NOMO-1 (cell line): ENCODE results near the gene SLC27A1.
"Not testable (repeated sequence)": the region's sequence is repeated elsewhere in the genome, so short reads cannot be mapped to it uniquely, and the experiment has no call there.

Experiments used
- DNase-seq, 2 experiments: peaks; one replicate each; lab custom pipeline; 2025; ENCODE audit not compliant: unreplicated experiment in 2 of 2; lab: John Stamatoyannopoulos, UW

SLC27A1 gene

DNA sequence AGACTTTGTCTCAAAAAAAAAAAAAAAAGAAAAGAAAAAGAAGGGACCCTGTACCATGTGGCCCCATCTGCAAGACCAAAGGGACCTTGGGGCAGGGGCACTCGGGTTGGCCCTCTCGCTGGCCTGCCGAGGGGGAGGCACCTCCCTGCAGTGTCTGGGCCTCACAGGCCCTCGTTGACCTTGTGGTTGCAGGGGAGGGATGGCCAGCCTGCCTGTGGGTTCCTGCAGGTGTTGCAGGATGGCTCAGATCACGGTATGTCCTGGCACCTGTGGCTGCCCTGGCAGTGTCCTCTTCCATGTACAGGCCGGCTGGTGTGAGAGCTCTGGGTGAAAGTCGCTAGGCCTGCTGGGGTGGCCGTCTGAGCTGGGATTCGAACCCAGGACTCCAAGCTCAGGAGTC is 36.4 kb downstream of the SLC27A1 start:
- no peak for DNase-seq

- not testable (repeated sequence) for DNase-seq
Measured at GRCh38 chr19:17508558-17508933, 38.2 kb downstream of the SLC27A1 start.

DNA sequence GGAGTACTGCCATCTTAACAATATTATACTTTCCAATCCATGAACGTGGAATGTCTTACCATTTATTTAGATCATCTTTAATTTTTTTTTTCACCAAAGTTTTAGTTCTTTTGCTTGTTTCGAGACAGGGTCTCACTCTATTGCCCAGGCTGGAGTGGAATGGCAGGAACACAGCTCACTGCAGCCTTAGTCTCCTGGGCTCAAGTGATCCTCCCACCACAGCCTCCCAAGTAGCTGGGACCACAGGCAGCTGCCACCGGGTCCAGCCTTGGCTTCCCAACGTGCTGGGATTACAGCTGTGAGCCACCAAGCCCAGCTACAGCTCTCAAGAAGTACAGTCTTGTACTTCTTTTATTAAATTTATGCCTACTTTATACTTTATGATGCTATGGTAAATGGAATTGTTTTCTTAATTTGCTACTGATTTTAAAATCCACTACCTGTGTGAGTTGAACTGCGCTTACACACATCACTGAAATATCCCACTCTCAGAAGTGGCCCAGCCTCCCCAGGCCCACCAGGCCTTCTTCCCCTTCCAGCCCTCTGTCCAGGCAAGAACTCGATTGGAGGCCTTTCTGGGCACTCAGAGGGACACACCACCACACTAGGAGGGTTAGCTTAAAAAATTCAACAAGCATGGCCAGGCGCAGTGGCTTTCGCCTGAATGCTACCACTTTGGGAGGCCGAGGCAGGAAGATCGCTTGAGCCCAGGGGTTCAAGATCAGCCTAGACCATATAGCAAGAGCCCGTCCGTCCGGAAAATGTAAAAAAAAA is 40.1 kb downstream of the SLC27A1 start:
- no peak for DNase-seq

- DNase-seq: peak; percentile 88 to 92
Measured at GRCh38 chr19:17511724-17512573, 41.6 kb downstream of the SLC27A1 start.

DNA sequence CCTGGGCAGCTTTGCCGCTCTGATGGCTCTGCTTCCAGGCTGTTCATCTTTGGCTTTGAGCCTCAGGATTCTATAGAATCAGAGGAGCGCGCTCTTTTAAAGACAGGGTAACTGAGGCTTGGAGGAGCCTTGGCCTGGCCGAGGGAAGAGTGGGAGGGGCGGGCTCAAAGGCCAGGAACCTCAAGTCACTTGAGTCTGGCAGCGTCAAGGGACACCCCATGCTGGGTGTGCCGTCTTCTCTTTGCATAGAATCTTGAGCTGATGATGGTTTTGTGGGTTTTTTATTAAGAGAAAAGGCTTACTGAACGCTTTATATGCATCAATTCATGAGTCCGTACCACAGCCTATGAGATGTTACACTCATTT is 42.2 kb downstream of the SLC27A1 start:
- no peak for DNase-seq

- DNase-seq: no peak
Measured at GRCh38 chr19:17515408-17516149, 45.3 kb downstream of the SLC27A1 start.

DNA sequence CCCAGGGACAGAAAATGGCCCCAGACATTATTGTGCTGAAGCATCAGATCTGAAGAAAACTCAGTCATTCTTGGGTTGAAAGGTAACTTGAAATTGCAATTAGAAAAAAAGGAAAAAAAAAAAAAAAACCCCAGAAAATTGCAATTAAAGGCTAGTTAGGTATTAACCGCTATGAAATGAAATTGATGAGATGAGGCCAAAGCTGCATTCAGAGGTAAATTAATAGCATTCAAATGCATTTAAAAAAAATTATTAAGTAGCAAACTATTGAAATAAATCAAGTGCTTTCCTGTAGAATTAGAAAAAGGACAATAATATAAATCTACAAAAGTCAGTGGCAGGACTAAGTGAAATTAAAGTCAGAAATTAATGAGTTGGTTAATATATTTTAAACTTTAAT is 47.6 kb downstream of the SLC27A1 start:
- no peak for DNase-seq

- DNase-seq: not testable (repeated sequence)
Measured at GRCh38 chr19:17518654-17519053, 48.3 kb downstream of the SLC27A1 start.

GRCh38 chr19:17519967-17520366 is 49.6 kb downstream of the SLC27A1 start:
- DNase-seq: no peak

DNA sequence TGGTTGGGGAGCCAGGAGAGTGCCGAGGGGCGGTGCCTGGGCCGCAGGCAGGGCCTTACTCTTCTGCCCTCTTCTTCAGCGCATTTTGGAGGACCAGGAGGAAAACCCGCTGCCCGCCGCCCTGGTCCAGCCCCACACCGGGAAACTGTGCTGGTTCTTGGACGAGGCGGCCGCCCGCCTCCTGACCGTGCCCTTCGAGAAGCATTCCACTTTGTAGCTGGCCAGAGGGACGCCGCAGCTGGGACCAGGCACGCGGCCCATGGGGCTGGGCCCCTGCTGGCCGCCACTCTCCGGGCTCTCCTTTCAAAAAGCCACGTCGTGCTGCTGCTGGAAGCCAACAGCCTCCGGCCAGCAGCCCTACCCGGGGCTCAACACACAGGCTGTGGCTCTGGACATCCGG is 50.5 kb downstream of the SLC27A1 start:
- DNase-seq: no peak

GRCh38 chr19:17522988-17523872 is 52.9 kb downstream of the SLC27A1 start:
- DNase-seq: peak; percentile 96 to 97

- no peak for DNase-seq
Measured at GRCh38 chr19:17524651-17525050, 54.3 kb downstream of the SLC27A1 start.

DNA sequence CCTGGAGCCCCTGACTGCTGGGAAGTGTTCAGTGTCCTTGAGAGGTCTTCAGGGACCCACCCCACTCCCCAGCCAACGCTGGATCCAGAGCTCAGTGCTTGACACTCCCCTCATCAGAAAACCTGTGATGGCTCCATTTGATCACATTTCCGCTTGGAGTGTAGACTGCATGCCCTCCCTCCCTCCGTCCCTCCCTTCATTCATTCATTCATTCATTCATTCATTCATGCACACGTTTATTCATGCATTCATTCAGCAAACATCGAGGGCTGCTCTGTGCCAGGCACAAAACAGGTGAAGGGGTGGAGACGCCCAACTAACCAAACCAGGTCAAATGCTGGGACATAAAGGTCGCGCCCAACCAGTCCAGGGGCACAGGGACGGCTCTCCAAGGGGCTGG is 54.8 kb downstream of the SLC27A1 start:
- no peak for DNase-seq

GRCh38 chr19:17526922-17527321 is 56.6 kb downstream of the SLC27A1 start:
- DNase-seq: no peak

DNA sequence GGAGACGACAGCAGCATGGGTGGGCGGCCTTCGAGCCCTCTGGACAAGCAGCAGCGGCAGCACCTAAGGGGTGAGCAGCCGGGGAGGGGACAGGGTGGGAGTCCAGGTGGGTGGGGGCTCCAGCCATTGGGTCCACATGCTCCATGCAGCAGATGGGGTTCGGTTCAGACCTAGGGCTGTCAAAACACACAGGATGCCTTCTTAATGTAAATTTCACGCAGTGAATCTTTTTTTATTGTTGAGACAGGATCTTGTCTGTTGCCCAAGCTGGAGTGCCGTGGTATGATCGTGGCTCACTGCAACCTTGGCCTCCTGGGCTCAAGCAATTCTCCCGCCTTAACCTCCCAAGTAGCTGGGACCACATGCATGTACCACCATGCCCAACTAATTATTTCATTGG is 57.0 kb downstream of the SLC27A1 start:
- no peak for DNase-seq

DNA sequence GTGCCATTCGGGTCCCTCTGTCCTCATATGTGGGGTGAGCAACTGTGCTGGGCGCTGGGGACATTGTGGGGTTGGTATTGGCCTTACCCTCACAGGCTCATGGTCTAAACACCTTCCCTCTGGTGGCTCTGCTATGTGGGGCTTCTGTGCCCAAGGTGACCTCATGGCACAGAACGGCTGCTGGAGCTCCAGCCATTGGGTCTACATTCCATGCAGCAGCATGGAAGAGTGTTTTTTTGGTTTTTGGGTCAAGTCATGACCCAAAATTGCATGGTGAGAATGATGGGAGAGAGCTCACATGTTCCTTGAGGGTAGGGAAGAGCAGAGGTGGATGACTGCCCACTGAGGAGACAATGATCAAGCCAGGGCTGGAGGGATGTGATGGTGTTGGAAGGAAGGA is 58.3 kb downstream of the SLC27A1 start:
- no peak for DNase-seq

- no peak for DNase-seq
Measured at GRCh38 chr19:17529239-17530158, 59.2 kb downstream of the SLC27A1 start.

DNA sequence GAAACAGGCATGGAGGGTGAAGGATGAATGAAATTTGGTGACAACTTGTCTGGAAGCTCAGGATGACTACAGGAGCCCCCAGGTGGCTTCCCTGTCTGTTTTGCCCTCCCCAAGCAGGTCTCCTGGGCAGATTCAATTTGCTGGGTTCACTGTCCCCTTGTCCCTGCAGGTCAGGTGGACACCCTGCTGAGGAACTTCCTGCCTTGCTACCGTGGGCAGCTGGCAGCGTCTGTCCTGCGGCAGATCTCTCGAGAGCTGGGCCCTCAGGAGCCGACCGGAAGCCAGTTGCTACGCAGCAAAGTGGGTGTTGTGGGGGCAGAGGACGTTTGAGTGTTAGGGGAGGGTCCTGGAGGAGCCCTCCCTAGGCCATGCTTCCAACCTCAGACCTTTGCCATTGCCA is 60.3 kb downstream of the SLC27A1 start:
- DNase-seq: no peak

DNA sequence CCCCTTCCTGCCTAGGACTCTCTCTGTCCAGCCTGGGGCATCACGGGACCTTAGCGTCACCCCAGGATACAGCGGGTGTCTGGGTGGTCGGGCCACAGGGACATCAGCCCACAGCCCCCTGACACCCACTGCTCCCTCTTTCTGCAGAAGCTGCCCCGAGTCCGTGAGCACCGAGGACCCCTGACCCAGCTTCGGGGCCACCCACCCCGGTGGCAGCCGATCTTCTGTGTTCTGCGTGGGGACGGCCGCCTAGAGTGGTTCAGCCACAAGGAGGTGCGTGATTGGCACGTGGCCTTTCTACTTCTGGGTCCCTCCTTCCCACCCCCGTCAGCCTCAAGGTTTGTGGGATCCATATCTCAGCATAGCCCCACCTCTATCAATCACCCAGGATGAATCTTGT is 61.8 kb downstream of the SLC27A1 start:
- no peak for DNase-seq
